CD4-positive, CD25-positive, alpha-beta regulatory T cell (primary cell): ENCODE measurements around the gene CAPN13. TPM values are rescaled to one million over a fixed set of nuclear protein-coding genes. Genes with fewer than 3 reads are reported as not detected.

ENCODE experiments used
- ATAC-seq, 2 donors: fragments of 150-1000 bp; cut with Tn5 transposase; one replicate each; pipeline ENCODE4 v1.10.0; 2021; ENCODE audit warnings: low read depth in 2 of 2, moderate number of reproducible peaks in 2 of 2, moderate library complexity in 1 of 2
- DNase-seq, 3 donors: peaks; one replicate each; pipeline versions ENCODE4 v3.0.0 to v3.0.0-alpha.2; 2012 to 2022; ENCODE audit warnings: mixed read lengths in 1 of 3
- H3K27ac ChIP-seq: one replicate; pipeline ENCODE4 v1.7.0; 2013; ENCODE audit warnings: mild to moderate bottlenecking, low read length; ENCODE audit not compliant: insufficient read depth, poor library complexity, severe bottlenecking
- H3K27me3 ChIP-seq: one replicate; pipeline ENCODE4 v1.7.0; 2013; ENCODE audit warnings: low read length; ENCODE audit not compliant: control insufficient read depth, insufficient read depth
- H3K36me3 ChIP-seq: one replicate; pipeline ENCODE4 v1.7.0; 2013; ENCODE audit warnings: mild to moderate bottlenecking, low read length, moderate library complexity; ENCODE audit not compliant: control insufficient read depth, insufficient read depth
- H3K4me1 ChIP-seq: 2 replicates; pipeline ENCODE4 v1.7.0; 2013; ENCODE audit warnings: mild to moderate bottlenecking, low read length; ENCODE audit not compliant: insufficient read depth, control insufficient read depth, poor library complexity, severe bottlenecking
- H3K4me3 ChIP-seq: one replicate; pipeline ENCODE4 v1.7.0; 2013; ENCODE audit warnings: low read depth, mild to moderate bottlenecking, low read length, moderate library complexity
- H3K9me3 ChIP-seq, 2 experiments: 1 replicate in 1 of 2; 2 replicates in 1 of 2; pipeline ENCODE4 v1.7.0; 2013; ENCODE audit warnings: low read length in 2 of 2, mild to moderate bottlenecking in 1 of 2, moderate library complexity in 1 of 2; ENCODE audit not compliant: control insufficient read depth in 2 of 2
- H3K27ac Mint-ChIP-seq, 3 donors: one replicate each; pipeline ENCODE4 v1.8.0; 2020 to 2022; ENCODE audit warnings: mild to moderate bottlenecking in 3 of 3, mixed read lengths in 3 of 3, moderate library complexity in 2 of 3
- H3K27me3 Mint-ChIP-seq: one replicate; pipeline ENCODE4 v1.8.0; 2022; ENCODE audit warnings: mild to moderate bottlenecking, mixed read lengths
- H3K36me3 Mint-ChIP-seq: one replicate; pipeline ENCODE4 v1.8.0; 2020; ENCODE audit warnings: mixed read lengths
- H3K4me1 Mint-ChIP-seq, 4 donors: one replicate each; pipeline ENCODE4 v1.8.0; 2020 to 2022; ENCODE audit warnings: mixed read lengths in 4 of 4, mild to moderate bottlenecking in 1 of 4
- H3K4me3 Mint-ChIP-seq, 4 donors: one replicate each; pipeline ENCODE4 v1.8.0; 2020 to 2022; ENCODE audit warnings: mild to moderate bottlenecking in 4 of 4, mixed read lengths in 4 of 4, moderate library complexity in 3 of 4
- H3K9me3 Mint-ChIP-seq, 7 donors: one replicate each; pipeline ENCODE4 v1.8.0; 2020 to 2022; ENCODE audit warnings: mixed read lengths in 7 of 7, mild to moderate bottlenecking in 3 of 7, moderate library complexity in 2 of 7
- polyA plus RNA-seq, 4 donors: library from polyadenylated mRNA; unstranded; fragments of 300-500 nt; fragmentation: Illumina TruSeq; gene quantifications; one replicate each; pipeline ENCODE4 v1.2.3, GENCODE V29; 2021
- total RNA-seq: library from RNA; stranded (reverse); gene quantifications from one replicate; pipeline ENCODE4 v1.2.3, GENCODE V29; 2022

The CAPN13 gene
- total and polyA plus RNA-seq, 5 donors from 2014 or later = not detected

DNA sequence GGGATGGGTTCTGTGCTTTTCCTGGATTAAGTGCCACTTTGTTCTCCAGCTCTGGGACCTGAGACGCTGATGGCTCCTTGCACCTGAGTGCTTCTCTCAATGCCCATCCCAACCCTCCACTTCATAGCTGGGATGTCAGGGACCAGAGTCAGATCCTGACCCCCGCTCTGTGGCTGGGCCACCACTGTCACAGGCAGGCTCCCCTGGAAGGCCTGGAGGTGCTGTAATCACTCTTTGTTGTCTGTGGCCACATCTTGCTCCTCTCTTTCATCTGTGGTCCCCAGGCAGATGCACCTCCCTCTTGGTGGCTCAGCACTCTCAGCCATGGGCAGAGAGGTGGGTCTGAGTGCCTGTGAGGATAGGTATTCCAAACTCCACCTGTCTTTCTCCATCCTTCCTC is 62.4 kb downstream of the CAPN13 start:
- Mint-ChIP-seq H3K27ac (no peak overlapping the region), H3K36me3 (no peaks in the 10 kb centered on the region), H3K27me3 (peaks cover 5% of the 10 kb centered on the region), H3K4me1 (no peaks in the 10 kb centered on the region), H3K9me3 (no peaks in the 10 kb centered on the region), H3K4me3 (no peak overlapping the region)
- ATAC-seq = no peak
- Histone ChIP-seq H3K36me3 (no peaks in the 10 kb centered on the region), H3K4me3 (no peak overlapping the region), H3K9me3 (no peaks in the 10 kb centered on the region), H3K27me3 (no peaks in the 10 kb centered on the region), H3K27ac (no peak overlapping the region), H3K4me1 (no peaks in the 10 kb centered on the region)
- no peak for DNase-seq

DNA sequence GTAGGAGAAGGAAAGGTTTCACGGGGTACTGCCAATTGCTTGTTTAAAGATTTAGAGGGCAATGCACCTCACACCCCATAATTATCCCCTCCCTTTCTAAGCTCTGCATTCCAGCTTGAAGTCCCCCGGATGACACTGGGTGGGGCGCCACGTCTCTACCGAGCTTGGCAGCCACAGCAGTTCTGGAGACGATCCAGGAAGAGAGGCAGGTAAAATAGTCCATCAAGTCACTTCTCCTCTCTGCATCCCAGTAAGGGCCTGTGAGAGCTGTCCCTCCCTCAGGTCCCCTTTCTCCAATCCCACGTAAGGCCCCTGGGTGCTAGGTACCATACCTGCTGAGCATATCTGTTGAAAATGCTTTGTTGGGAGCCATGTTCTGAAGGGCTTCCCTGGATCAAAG is 65.7 kb downstream of the CAPN13 start:
- H3K4me3 ChIP-seq = no peak overlapping the region
- no peaks in the 10 kb centered on the region for H3K9me3 Mint-ChIP-seq
- peaks cover 9% of the 10 kb centered on the region for H3K27me3 Mint-ChIP-seq
- no peaks in the 10 kb centered on the region for H3K27me3 ChIP-seq
- no peaks in the 10 kb centered on the region for H3K9me3 ChIP-seq
- H3K4me3 Mint-ChIP-seq = no peak overlapping the region
- ATAC-seq (no peak), DNase-seq (no peak)
- H3K36me3 Mint-ChIP-seq = no peaks in the 10 kb centered on the region
- H3K4me1 Mint-ChIP-seq = no peaks in the 10 kb centered on the region
- H3K4me1 ChIP-seq = no peaks in the 10 kb centered on the region
- no peak overlapping the region for H3K27ac ChIP-seq
- no peak overlapping the region for H3K27ac Mint-ChIP-seq
- H3K36me3 ChIP-seq = no peaks in the 10 kb centered on the region

- Mint-ChIP-seq H3K27me3 (peaks cover 9% of the 10 kb centered on the region), H3K27ac (no peak overlapping the region), H3K4me3 (no peak overlapping the region), H3K36me3 (no peaks in the 10 kb centered on the region), H3K9me3 (no peaks in the 10 kb centered on the region), H3K4me1 (no peaks in the 10 kb centered on the region)
- Histone ChIP-seq H3K36me3 (no peaks in the 10 kb centered on the region), H3K27ac (no peak overlapping the region), H3K4me1 (no peaks in the 10 kb centered on the region), H3K27me3 (no peaks in the 10 kb centered on the region), H3K4me3 (no peak overlapping the region), H3K9me3 (no peaks in the 10 kb centered on the region)
- ATAC-seq (no peak), DNase-seq (no peak)
Observed at GRCh38 chr2:30738141-30738911, 68.9 kb downstream of the CAPN13 start.

- H3K27ac ChIP-seq = no peak overlapping the region
- Mint-ChIP-seq H3K36me3 (no peaks in the 10 kb centered on the region), H3K4me3 (no peak overlapping the region), H3K27me3 (peaks cover 9% of the 10 kb centered on the region), H3K27ac (no peak overlapping the region), H3K9me3 (no peaks in the 10 kb centered on the region), H3K4me1 (no peaks in the 10 kb centered on the region)
- H3K27me3 ChIP-seq = no peaks in the 10 kb centered on the region
- H3K4me1 ChIP-seq = no peaks in the 10 kb centered on the region
- no peak for ATAC-seq
- DNase-seq = no peak
- no peak overlapping the region for H3K4me3 ChIP-seq
- H3K9me3 ChIP-seq = no peaks in the 10 kb centered on the region
- no peaks in the 10 kb centered on the region for H3K36me3 ChIP-seq
Observed at GRCh38 chr2:30737326-30737610, 70.0 kb downstream of the CAPN13 start.

DNA sequence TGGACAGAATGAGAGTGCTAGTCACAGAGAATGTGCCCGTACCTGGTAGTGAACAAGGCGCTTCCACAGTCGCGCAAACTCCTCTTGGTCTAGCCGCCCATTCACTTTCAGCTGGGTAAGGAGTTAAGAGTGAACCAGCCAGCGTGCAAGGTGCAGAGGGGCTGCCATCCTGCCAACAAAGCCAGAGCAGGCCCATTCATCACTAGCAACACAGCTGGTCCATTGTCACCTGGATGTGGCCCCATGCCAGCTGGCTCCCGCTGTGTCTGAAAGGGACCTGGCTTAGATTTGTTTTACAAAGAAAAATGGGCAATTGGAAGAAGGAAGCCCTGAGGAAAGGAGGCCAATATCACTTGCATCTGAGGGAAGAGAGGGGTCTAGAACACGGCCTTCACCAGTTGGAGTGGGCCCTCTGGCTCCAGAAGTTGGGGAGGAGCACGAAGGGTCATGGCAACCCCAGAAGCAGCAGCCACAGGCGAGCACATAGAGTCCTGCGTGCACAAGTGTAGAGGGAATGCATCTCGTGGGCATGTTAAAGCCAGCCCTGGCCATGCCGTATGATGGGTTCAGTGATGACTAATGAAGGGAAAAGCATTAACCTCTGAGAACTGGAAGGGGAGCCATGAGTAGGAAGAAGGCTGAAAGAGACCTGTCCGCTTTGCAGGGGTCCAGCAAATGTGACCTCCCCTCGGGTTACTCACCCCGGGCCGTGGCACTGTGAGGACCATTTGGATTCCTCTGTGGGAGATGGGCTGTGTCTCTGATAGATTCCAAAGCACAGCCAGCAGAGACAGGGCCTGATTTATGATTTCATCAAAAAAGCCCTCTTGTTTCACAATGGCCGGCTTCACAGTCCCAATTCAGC is 70.6 kb downstream of the CAPN13 start:
- peaks cover 9% of the 10 kb centered on the region for H3K27me3 Mint-ChIP-seq
- ATAC-seq = no peak
- H3K9me3 Mint-ChIP-seq = no peaks in the 10 kb centered on the region

GRCh38 chr2:30733876-30734520 is 73.2 kb downstream of the CAPN13 start:
- H3K36me3 ChIP-seq = no peaks in the 10 kb centered on the region
- no peaks in the 10 kb centered on the region for H3K9me3 ChIP-seq
- H3K27ac ChIP-seq = no peak overlapping the region
- peaks cover 1% of the 10 kb centered on the region for H3K27me3 ChIP-seq
- Mint-ChIP-seq H3K9me3 (no peaks in the 10 kb centered on the region), H3K4me3 (no peak overlapping the region), H3K36me3 (no peaks in the 10 kb centered on the region), H3K4me1 (no peaks in the 10 kb centered on the region), H3K27me3 (peaks cover 4% of the 10 kb centered on the region), H3K27ac (no peak overlapping the region)
- H3K4me1 ChIP-seq = no peaks in the 10 kb centered on the region
- ATAC-seq (no peak), DNase-seq (no peak)
- no peak overlapping the region for H3K4me3 ChIP-seq

More for the DNA sequence above, 70.6 kb downstream of the CAPN13 start:
- Mint-ChIP-seq H3K4me1 (no peaks in the 10 kb centered on the region), H3K36me3 (no peaks in the 10 kb centered on the region), H3K27ac (no peak overlapping the region), H3K4me3 (no peak overlapping the region)
- Histone ChIP-seq H3K36me3 (no peaks in the 10 kb centered on the region), H3K27me3 (no peaks in the 10 kb centered on the region), H3K4me1 (no peaks in the 10 kb centered on the region), H3K4me3 (no peak overlapping the region), H3K9me3 (no peaks in the 10 kb centered on the region), H3K27ac (no peak overlapping the region)
- DNase-seq = no peak

DNA sequence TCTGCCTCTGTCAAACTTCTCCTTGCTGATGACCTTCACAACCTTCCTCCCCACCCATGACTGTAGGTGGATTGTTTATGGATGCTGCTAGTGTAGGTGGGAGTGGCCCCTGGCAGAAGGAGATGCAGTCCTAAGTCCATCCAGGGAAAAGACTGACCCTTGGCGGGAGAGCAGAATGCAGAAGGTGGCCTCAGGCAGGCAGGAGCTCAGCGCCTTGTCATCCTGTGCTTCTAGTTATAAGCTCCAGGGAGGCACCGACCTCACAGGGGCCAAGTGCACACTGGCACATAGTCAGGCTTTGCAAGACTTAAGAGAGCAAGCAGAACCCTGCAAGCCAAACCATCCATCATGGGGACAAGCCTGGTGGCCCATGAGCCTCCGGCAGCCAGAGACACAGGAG is 74.4 kb downstream of the CAPN13 start:
- Histone ChIP-seq H3K36me3 (no peaks in the 10 kb centered on the region), H3K4me1 (no peaks in the 10 kb centered on the region), H3K9me3 (no peaks in the 10 kb centered on the region), H3K27me3 (peaks cover 4% of the 10 kb centered on the region), H3K27ac (no peak overlapping the region), H3K4me3 (no peak overlapping the region)
- DNase-seq (no peak), ATAC-seq (no peak)
- no peak overlapping the region for H3K4me3 Mint-ChIP-seq
- no peaks in the 10 kb centered on the region for H3K9me3 Mint-ChIP-seq
- no peak overlapping the region for H3K27ac Mint-ChIP-seq
- H3K36me3 Mint-ChIP-seq = no peaks in the 10 kb centered on the region
- peaks cover 4% of the 10 kb centered on the region for H3K27me3 Mint-ChIP-seq
- H3K4me1 Mint-ChIP-seq = no peaks in the 10 kb centered on the region
